ENCODE measurements around the gene BRSK1.

DNA sequence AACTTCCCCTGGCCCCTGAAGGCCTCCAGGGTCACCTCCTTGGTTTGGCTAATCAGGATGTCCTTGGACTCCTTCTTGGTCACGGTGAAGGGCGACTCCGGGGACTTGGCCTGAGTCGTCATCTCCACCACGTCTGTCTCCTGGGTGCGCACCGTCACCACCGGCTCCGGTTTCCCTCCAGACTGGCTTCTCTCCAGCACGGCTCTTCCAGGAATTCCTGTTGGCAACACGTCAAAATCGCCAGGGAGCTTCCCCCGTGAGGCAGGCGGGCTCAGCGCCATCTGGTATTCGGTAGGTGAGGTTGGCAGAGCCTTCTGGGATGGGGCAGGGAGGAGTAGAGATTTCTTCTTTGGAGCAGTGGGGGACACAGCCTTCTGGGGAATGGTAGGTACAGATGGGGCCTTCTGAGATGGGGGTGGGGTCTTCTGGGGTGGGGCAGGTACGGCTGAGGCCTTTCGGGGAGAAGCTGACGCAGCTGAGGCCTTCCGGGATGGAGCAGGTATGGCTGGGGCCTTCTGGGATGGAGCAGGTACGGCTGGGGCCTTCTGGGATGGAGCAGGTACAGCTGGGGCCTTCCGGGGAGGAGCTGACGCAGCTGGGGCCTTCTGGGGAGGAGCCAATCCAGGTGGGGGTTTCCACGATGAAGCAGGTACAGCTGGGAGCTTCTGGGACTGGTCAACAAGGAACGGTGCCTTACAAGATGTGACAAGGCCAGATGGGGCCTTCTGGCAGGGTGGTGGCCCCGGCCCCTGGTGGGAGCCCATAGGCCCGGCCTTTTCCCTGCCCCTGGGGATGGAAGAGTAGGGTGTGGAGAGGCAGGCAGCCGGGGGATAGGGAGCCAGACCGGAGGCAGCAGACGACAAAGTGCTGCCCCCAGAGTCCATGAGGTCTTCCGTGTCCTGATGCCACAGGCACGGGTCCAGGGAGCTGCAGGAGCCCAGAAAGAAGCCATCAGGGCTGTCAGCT is 75.4 kb downstream of the BRSK1 start:
- TF ChIP-seq, protein P1, sequence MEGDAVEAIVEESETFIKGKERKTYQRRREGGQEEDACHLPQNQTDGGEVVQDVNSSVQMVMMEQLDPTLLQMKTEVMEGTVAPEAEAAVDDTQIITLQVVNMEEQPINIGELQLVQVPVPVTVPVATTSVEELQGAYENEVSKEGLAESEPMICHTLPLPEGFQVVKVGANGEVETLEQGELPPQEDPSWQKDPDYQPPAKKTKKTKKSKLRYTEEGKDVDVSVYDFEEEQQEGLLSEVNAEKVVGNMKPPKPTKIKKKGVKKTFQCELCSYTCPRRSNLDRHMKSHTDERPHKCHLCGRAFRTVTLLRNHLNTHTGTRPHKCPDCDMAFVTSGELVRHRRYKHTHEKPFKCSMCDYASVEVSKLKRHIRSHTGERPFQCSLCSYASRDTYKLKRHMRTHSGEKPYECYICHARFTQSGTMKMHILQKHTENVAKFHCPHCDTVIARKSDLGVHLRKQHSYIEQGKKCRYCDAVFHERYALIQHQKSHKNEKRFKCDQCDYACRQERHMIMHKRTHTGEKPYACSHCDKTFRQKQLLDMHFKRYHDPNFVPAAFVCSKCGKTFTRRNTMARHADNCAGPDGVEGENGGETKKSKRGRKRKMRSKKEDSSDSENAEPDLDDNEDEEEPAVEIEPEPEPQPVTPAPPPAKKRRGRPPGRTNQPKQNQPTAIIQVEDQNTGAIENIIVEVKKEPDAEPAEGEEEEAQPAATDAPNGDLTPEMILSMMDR (IDR thresholded peaks at IDR 0.05): no peak
- TF ChIP-seq EP300 (IDR thresholded peaks at IDR 0.05): no peak
- no peak for TF ChIP-seq POLR2A (IDR thresholded peaks at IDR 0.05)
- TF ChIP-seq POLR2AphosphoS5 (IDR thresholded peaks at IDR 0.05): no peak
